SU-DHL-6 (cell line): ENCODE measurements around the gene NFYC.

Source experiments
- H2AFZ ChIP-seq: fragments of 200-600 bp; sonication (generic); 2 replicates; pipeline ENCODE4 v1.6.1; 2014; ENCODE audit warnings: low read depth, mild to moderate bottlenecking, moderate library complexity, mixed read lengths, antibody characterized with exemption, low read length; ENCODE audit not compliant: severe bottlenecking
- H3F3A ChIP-seq: fragments of 200-600 bp; shearing (Covaris generic); 2 replicates; pipeline ENCODE4 v1.6.0; 2016; ENCODE audit warnings: antibody characterized with exemption, mild to moderate bottlenecking; ENCODE audit not compliant: insufficient read depth
- H3K27ac ChIP-seq: fragments of 200-600 bp; sonication (generic); 2 replicates; pipeline ENCODE4 v1.5.1; 2016; ENCODE audit warnings: low read depth, mild to moderate bottlenecking, low read length, moderate library complexity, mixed read lengths
- H3K27me3 ChIP-seq: fragments of 200-600 bp; sonication (generic), shearing (Covaris generic); 2 replicates; pipeline ENCODE4 v1.6.0; 2014; ENCODE audit warnings: mild to moderate bottlenecking, low read length
- H3K36me3 ChIP-seq: fragments of 200-600 bp; sonication (generic); 2 replicates; pipeline ENCODE4 v1.6.1; 2014; ENCODE audit warnings: mild to moderate bottlenecking, low read length, mixed read lengths
- H3K4me2 ChIP-seq: fragments of 300-600, 200-600 bp; shearing (Covaris generic), sonication (generic); 2 replicates; pipeline ENCODE4 v1.6.0; 2014; ENCODE audit warnings: low read length, low read depth, mild to moderate bottlenecking; ENCODE audit not compliant: poor library complexity, severe bottlenecking
- H3K4me3 ChIP-seq: fragments of 200-600 bp; sonication (generic); 2 replicates; pipeline ENCODE4 v1.5.1; 2014; ENCODE audit warnings: antibody characterized with exemption, low read length, mild to moderate bottlenecking, mixed read lengths; ENCODE audit not compliant: insufficient read depth, poor library complexity, severe bottlenecking
- H3K79me2 ChIP-seq: fragments of 200-600 bp; sonication (generic); 2 replicates; pipeline ENCODE4 v1.6.1; 2014; ENCODE audit warnings: mild to moderate bottlenecking, low read length, moderate library complexity; ENCODE audit not compliant: insufficient read depth
- H3K9ac ChIP-seq: fragments of 200-600 bp; sonication (generic); 2 replicates; pipeline ENCODE4 v1.7.0; 2014; ENCODE audit warnings: mild to moderate bottlenecking, low read length
- H3K9me2 ChIP-seq: fragments of 200-600 bp; sonication (generic); replicated peaks from 2 replicates; pipeline ENCODE4 v1.6.1; 2014; ENCODE audit warnings: low read length; ENCODE audit not compliant: insufficient read depth
- H3K9me3 ChIP-seq: fragments of 200-600 bp; sonication (generic); 2 replicates; pipeline ENCODE4 v1.6.1; 2014; ENCODE audit warnings: low read length, mixed read lengths; ENCODE audit not compliant: insufficient read depth
- H4K20me1 ChIP-seq: fragments of 200-600 bp; sonication (generic); 2 replicates; pipeline ENCODE4 v1.6.1; 2014; ENCODE audit warnings: low read depth, mild to moderate bottlenecking, antibody characterized with exemption, low read length, moderate library complexity, mixed read lengths
- EZH2phosphoT487 ChIP-seq: fragments of 200-600 bp; sonication (generic), shearing (Covaris generic); conservative IDR thresholded peaks from 2 replicates; pipeline ENCODE4 v1.6.1; 2018; ENCODE audit warnings: mild to moderate bottlenecking, antibody characterized with exemption, low read length, moderate library complexity, mixed read lengths
- TF ChIP-seq, protein P1 (sequence below): fragments of 200-600 bp; sonication (generic); IDR thresholded peaks from one replicate; pipeline ENCODE4 v1.5.1; 2017; ENCODE audit warnings: antibody characterized with exemption, mild to moderate bottlenecking, low read length, moderate library complexity; ENCODE audit not compliant: insufficient read depth, poor library complexity, severe bottlenecking

NFYC gene

DNA sequence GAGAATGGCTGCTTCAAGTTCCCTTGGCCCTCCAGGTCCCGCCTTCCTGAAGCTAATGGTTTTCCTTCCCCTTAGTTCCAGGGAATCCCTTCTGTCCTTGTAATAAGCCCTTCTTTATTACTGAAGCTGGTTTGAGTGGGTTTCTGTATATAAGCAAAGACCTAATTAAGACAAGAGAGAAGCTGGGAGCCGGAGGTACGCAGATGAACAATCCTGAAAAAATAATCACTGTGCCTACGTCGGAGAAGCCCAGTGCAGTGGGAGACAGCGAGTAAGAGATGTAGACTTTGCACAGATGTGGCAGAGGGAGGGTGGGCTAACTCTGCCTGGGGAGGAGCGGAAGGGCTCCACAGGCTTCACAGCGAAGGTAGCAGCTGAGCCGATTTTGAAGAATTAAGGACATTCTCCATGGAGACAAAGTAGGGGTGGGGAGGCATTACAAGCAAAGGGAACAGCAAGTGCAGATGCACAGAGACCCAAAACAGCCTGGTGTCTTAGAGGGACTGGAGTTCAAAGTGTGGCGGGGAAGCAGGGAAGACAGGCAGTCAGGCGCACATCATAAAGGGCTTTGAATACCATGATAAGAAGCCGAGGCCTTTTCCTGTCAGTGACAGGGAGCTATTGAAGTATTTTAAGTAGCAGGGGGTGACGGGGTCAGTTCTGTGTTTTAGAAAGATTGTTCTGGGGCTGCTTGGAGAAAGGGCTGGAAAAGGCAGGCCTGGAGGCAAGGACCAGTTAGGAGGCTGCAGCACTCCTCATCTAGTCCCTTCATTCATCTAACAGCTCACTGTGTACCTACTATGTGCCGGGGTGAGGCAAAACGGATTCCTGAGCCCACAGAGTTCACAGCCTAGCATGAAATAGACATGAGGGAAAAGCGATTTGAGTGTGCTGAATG is 32.5 kb upstream of the NFYC start:
- no peaks in the 10 kb centered on the region for H3K27me3 ChIP-seq
- H3F3A ChIP-seq: 0 out of 2 replicates have a peak, but pooled peaks cover 4% of the 10 kb centered on the region
- H3K9me3 ChIP-seq: no peaks in the 10 kb centered on the region
- H3K9ac ChIP-seq: no peak overlapping the region
- H3K9me2 ChIP-seq: no peaks in the 10 kb centered on the region
- H4K20me1 ChIP-seq: no peaks in the 10 kb centered on the region
- H3K79me2 ChIP-seq: no peaks in the 10 kb centered on the region
- no peak overlapping the region for H3K4me3 ChIP-seq
- no peak overlapping the region for H2AFZ ChIP-seq
- H3K4me2 ChIP-seq: no peak overlapping the region
- H3K36me3 ChIP-seq: no peaks in the 10 kb centered on the region
- no peak overlapping the region for H3K27ac ChIP-seq
- TF ChIP-seq EZH2phosphoT487: no peak
- TF ChIP-seq, protein P1, sequence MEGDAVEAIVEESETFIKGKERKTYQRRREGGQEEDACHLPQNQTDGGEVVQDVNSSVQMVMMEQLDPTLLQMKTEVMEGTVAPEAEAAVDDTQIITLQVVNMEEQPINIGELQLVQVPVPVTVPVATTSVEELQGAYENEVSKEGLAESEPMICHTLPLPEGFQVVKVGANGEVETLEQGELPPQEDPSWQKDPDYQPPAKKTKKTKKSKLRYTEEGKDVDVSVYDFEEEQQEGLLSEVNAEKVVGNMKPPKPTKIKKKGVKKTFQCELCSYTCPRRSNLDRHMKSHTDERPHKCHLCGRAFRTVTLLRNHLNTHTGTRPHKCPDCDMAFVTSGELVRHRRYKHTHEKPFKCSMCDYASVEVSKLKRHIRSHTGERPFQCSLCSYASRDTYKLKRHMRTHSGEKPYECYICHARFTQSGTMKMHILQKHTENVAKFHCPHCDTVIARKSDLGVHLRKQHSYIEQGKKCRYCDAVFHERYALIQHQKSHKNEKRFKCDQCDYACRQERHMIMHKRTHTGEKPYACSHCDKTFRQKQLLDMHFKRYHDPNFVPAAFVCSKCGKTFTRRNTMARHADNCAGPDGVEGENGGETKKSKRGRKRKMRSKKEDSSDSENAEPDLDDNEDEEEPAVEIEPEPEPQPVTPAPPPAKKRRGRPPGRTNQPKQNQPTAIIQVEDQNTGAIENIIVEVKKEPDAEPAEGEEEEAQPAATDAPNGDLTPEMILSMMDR: no peak

DNA sequence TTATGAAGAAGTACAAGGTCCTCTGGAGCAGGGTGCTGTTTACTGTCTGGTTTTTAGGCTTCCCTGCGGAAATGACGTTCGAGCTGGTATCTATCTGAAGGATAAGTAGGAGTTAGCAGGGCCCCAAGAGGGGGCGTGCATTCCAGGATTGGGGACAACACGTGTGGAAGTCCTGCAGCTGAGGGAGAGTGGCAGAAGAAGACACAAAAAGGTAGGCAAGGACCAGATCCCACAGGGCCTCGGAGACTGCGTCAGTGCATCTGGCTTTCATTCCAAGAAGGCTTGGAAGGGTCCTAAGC is 31.9 kb upstream of the NFYC start:
- Histone ChIP-seq H4K20me1 (no peaks in the 10 kb centered on the region), H3K27me3 (no peaks in the 10 kb centered on the region), H3K9ac (no peak overlapping the region), H3K79me2 (no peaks in the 10 kb centered on the region), H3K9me2 (no peaks in the 10 kb centered on the region), H3K9me3 (no peaks in the 10 kb centered on the region), H3K4me2 (no peak overlapping the region), H3K27ac (no peak overlapping the region), H3K36me3 (no peaks in the 10 kb centered on the region), H3F3A (0 out of 2 replicates have a peak, but pooled peaks cover 4% of the 10 kb centered on the region), H2AFZ (no peak overlapping the region), H3K4me3 (no peak overlapping the region)
- TF ChIP-seq, protein P1: no peak
- no peak for TF ChIP-seq EZH2phosphoT487

- Histone ChIP-seq H3K9me2 (no peaks in the 10 kb centered on the region), H3K36me3 (no peaks in the 10 kb centered on the region), H3K4me3 (no peak overlapping the region), H3K79me2 (no peaks in the 10 kb centered on the region), H3K27me3 (no peaks in the 10 kb centered on the region), H3K4me2 (no peak overlapping the region), H3K9me3 (no peaks in the 10 kb centered on the region), H3K27ac (no peak overlapping the region), H4K20me1 (no peaks in the 10 kb centered on the region), H2AFZ (no peak overlapping the region), H3F3A (0 out of 2 replicates have a peak, but pooled peaks cover 4% of the 10 kb centered on the region), H3K9ac (no peak overlapping the region)
- TF ChIP-seq, protein P1: no peak
- no peak for TF ChIP-seq EZH2phosphoT487
Measured at GRCh38 chr1:40661678-40662077, 29.8 kb upstream of the NFYC start.
